Jurkat, Clone E6-1 (cell line): ENCODE results near the gene CFAP46.
A peak's percentile ranks its signal among the peaks of the same experiment; 100 is the strongest.

ENCODE experiments used
- DNase-seq: peaks from one replicate; pipeline ENCODE4 v3.0.0-alpha.2; 2011; ENCODE audit warnings: low read depth, low spot score
- H3K4me3 ChIP-seq: 2 replicates; pipeline ENCODE4 v1.5.1; 2011; ENCODE audit warnings: mild to moderate bottlenecking, low read length, control low read depth, moderate library complexity

CFAP46 gene

GRCh38 chr10:132842397-132842796, 100.0 kb downstream of the CFAP46 start:
- H3K4me3 ChIP-seq, result no peak overlapping the region
- no peak for DNase-seq

- DNase-seq, result no peak
Measured at GRCh38 chr10:132841615-132841975, 100.8 kb downstream of the CFAP46 start.

DNA sequence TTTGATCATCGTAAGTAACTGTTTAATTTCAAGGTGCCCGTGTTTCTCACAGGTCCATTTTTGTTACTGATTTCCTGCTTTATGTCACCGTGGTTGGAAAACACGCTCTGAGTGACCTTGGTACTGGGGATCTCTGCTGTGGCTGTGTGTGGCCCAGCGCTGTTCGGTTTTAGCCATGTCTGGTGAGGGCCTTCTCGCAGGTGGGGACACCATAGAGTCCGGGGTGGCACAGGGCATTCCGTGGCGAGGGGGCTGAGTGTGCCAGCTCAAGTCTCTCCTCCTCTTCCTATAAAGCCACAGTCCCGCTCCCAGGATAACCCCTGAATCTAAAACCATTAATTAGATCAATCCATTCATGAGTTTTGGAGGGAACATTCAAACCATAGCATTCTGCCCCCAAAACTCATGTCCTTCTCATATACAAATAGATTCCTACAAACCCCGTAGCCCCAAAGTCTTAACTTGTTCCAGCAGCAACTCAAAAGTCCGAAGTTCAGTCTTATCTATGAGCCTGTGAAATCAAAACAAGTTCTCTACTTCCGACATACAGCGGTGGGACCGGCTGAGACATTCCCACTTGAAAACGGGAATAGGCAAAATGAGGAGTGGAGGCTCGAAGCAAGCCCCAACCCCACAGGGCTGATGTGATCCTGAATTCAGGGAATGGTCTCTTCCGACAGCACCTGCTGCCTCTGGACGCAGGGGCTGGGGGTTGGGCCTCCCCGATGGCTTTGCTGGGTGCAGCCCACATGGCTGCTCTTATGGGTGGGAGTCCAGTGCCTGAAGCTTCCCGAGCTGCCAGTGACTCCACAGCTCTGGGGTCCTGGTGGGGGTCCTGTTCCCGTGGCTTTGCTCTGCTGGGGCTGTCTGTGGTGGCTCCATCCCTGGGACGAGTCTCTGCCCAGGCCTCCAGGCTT, 101.4 kb downstream of the CFAP46 start:
- no peak for DNase-seq
- H3K4me3 ChIP-seq, result no peak overlapping the region

More at GRCh38 chr10:132841615-132841975, 100.8 kb downstream of the CFAP46 start:
- H3K4me3 ChIP-seq, result no peak overlapping the region

- DNase-seq, result no peak
- H3K4me3 ChIP-seq, result no peak overlapping the region
Measured at GRCh38 chr10:132839061-132839460, 103.3 kb downstream of the CFAP46 start.

GRCh38 chr10:132838346-132838970, 103.9 kb downstream of the CFAP46 start:
- H3K4me3 ChIP-seq, result no peak overlapping the region

DNA sequence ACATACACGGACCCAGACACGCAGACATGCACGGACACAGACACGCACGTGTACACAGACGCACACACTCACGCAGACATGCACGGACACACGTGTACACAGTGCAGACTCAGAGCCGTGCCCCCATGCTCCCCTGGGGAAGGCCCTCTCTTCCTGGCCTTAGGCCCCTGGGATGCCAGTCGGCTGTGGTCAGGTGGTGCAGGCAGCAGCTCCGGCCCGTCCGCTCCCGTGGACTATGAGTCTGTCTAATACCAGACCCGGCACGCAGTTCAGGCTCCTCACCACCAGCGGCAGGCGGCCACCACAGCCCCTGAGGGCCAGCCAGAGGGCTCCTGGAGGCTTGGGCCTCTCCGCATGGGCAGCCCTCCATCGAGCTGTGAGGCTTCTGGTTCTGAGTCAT, 104.5 kb downstream of the CFAP46 start:
- H3K4me3 ChIP-seq, result no peak overlapping the region
- no peak for DNase-seq

More at GRCh38 chr10:132838346-132838970, 103.9 kb downstream of the CFAP46 start:
- DNase-seq, result no peak

GRCh38 chr10:132836832-132837540, 105.4 kb downstream of the CFAP46 start:
- peak; percentile 11 for DNase-seq
- H3K4me3 ChIP-seq, result no peak overlapping the region

DNA sequence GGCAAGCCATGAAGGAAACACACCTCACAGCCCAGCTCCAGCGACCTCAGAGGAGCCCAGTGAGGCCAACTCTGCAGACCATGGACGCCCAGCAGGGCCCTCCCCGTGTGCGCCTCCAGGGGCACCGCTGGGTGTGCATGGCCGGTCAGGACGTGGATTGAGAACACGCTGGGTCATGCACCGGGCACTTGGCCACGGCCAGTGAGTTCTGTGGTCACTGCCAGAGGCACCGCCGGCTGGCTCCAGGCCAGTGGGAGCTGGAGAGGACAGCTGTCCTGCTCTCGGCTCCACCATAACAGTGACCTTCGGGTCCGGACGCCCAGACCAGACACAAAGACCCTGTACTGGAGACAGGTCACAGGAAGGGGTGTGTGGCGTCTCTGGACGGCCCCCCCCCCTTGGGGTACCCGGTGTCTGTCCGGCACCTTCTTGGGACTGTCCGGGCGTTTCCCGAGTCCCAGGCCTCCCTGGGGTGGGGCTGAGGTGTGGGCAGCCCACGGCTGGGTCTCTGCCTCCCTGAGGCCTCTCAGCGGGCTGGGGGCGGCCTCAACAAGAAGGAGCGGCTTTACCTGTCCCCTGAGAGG, 106.0 kb downstream of the CFAP46 start:
- no peak overlapping the region for H3K4me3 ChIP-seq

DNA sequence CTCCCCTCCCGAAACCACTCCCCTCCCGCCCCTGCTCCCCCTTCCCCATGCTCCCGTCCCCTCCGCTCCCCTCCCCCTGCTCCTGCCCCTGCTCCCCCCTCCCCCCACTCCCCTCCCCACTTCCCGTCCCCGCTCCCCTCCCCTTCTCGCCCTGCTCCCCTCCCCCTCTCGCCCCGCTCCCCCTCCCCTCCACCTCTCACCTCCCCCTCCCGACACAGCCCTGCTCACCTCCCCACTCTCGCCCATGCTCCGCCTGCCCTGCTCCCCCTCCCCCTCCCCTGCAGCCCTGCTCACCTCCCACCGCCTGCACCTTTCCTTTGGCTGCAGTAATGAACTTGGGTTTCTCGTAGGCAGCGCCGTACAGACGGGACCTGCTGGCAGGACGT, 106.5 kb downstream of the CFAP46 start:
- no peak for DNase-seq
- H3K4me3 ChIP-seq, result no peak overlapping the region

More for the DNA sequence above, 106.0 kb downstream of the CFAP46 start:
- DNase-seq, result no peak

DNA sequence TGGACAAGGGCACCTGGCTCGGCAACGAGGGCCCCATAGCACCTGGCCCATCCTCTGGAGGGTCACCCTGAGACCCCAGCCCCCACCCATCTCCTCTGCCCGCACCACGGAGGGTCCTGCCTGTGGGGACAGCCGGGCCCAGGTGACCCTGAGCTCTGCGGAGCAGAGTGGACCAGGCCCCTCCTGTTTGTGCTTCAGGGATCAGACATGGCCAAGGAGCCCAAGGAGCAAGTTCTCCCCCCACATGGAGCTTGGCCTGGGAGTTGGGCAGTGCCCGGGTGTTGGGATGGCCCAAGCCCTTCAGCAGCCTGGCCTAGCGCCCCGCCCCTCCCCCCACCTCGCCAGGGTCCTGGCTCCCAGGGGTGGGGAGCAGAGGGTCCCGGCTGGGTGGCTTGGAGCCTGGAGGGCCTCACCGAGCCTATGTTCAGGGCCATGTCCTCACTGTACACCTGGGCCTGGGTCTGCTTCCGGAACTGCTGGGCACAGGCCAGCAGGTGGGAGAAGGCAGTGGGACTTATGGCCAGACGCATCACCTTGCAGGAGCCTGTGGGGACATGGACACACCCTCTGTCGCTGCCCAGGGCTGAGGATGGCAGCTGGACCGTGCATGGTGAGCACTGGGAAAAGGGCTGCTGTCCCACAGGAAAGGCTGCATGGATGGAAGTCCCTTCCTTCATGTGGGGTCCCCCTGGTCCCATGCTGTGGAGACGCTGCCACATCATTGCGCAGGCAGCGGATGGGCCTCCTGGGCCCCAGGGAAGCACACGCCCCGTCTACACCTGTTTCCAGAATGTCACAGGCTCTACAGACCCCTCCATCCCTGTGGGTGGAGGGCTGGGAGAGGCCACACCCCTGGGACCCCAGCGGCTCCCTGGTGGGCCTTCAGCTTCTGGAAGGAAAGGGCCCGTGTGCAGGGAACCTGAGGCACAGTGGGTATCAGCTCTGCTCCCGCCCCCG, 107.2 kb downstream of the CFAP46 start:
- no peak for DNase-seq
- no peak overlapping the region for H3K4me3 ChIP-seq

DNA sequence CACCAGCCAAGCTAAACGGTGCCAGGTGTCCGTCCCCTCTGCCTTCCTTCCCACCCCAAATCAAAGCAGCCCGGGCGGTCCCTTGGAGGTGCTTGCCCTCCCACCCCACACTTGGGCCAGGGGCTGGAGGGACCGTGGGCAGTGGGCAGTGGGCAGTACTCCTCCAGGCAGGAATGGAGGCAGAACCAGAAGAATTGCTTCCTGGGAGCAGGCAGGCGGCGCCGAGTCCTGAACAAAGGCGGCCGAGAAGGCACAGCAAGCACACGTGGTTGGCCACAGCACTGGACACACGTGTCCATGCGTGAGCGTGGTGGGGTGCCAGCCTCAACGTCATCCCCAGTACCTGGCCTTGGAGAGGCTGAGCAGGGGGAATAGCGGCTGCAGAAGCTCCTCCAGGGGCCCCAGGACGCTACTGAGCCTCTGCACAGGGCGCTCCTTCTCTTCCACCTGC, 108.0 kb downstream of the CFAP46 start:
- DNase-seq, result no peak

GRCh38 chr10:132833421-132834111, 108.8 kb downstream of the CFAP46 start:
- H3K4me3 ChIP-seq, result no peak overlapping the region
- DNase-seq, result no peak

More for the DNA sequence above, 108.0 kb downstream of the CFAP46 start:
- H3K4me3 ChIP-seq, result no peak overlapping the region

DNA sequence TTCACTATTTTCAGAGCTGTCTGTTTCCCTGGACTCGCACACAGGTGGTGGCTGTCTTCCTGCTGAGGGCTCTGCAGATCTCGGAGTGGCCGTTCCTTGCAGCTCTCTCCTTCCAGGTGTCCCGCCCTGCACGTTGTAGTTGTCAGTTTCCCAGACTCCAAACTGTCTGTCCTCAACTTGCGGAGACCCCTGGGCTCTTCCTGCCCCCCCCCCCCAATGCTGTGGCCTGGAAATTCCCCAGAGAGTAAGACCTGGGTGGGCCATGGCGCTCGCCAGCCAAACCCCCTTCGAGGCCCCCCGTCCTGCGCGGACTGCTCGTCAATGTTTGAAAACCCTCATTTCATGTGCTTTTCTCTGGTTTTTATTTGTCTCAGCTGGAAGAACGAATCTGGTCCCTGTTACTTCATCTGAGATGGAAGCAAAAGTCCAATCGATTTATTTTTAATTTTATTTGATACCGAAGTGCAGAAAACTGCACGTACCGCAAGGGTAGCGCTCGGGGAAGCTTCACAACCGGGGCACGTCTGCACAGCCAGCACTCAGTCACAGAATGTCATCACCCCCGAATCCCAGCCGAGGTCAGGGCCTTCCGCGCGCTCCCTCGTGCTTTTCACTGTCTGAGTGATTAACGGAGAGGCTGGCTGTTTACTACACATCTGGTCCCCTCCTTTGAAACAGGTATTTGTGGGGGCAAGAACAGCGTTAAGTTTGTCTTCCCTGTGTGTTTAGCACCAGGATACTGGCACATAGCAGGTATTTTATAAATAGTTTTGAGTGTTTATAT, 110.0 kb downstream of the CFAP46 start:
- H3K4me3 ChIP-seq, result no peak overlapping the region
- no peak for DNase-seq

DNA sequence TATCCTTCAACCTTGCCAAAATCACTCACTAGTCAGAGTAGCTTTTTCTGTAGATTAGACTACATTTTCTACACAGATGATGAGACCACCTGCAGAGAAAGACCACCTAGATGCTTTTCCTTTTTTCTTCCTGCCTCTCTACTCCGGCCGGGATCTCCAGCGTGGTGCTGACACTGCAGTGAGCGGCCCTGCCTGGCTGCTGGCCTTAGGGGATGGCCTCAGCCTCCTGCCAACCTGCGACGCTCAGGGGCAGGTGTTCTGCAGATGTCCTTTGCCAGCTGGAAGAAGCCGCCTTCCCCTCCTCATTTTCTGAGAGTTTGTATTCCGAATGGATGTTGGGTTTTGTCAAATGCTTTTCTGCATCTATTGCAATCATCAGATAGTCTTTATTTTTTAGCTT, 113.0 kb downstream of the CFAP46 start:
- DNase-seq, result no peak
- H3K4me3 ChIP-seq, result no peak overlapping the region

GRCh38 chr10:132828681-132829080, 113.7 kb downstream of the CFAP46 start:
- DNase-seq, result no peak
- no peak overlapping the region for H3K4me3 ChIP-seq

GRCh38 chr10:132827861-132828539, 114.4 kb downstream of the CFAP46 start:
- H3K4me3 ChIP-seq, result no peak overlapping the region
- DNase-seq, result no peak

- DNase-seq, result no peak
- no peak overlapping the region for H3K4me3 ChIP-seq
Measured at GRCh38 chr10:132827423-132827789, 115.0 kb downstream of the CFAP46 start.
